Caco-2 (cell line): ENCODE data around the gene IMMP2L. TPM values are rescaled to one million over a fixed set of nuclear protein-coding genes. Genes with fewer than 3 reads are reported as not detected.

Source experiments
- BruUV-seq: library from RNA; stranded (reverse); fragments of 400-500 nt; replicated peaks from 2 replicates; lab custom pipeline; 2021; lab: Mats Ljungman, UMichigan
- CTCF ChIA-PET: fragments of 300-600 bp; sonication (Branson Sonifier 250); formaldehyde crosslinking; loops from one replicate; lab custom pipeline; 2022; ENCODE audit warnings: antibody characterized with exemption; lab: Charles Lee
- POLR2A ChIA-PET: fragments of 300-600 bp; sonication (Branson Sonifier 250); formaldehyde crosslinking; loops from one replicate; lab custom pipeline; 2022; ENCODE audit warnings: antibody characterized with exemption; lab: Charles Lee
- DNase-seq, 2 experiments: peaks; one replicate each; pipeline versions ENCODE4 v3.0.0 to v3.0.0-alpha.2; 2020 to 2022
- H3K27me3 ChIP-seq: replicated peaks from 2 replicates; pipeline ENCODE4 v1.6.0; 2011; ENCODE audit warnings: low read length; ENCODE audit not compliant: control insufficient read depth, insufficient read depth
- H3K36me3 ChIP-seq: 2 replicates; pipeline ENCODE4 v1.5.1; 2011; ENCODE audit warnings: low read length; ENCODE audit not compliant: control insufficient read depth, insufficient read depth
- H3K4me1 ChIP-seq: fragments of 250-450 bp; sonication (Bioruptor Pico); 2 replicates; pipeline ENCODE4 v1.5.1; 2020; ENCODE audit warnings: mild to moderate bottlenecking
- H3K4me3 ChIP-seq: 2 replicates; pipeline ENCODE4 v1.5.1; 2011; ENCODE audit warnings: low read depth, mild to moderate bottlenecking, control low read depth, low read length
- H3K9me3 ChIP-seq: fragments of 250-450 bp; sonication (Bioruptor Pico); 2 replicates; pipeline ENCODE4 v1.5.1; 2020; ENCODE audit warnings: mild to moderate bottlenecking, moderate library complexity
- H3K27ac Mint-ChIP-seq: one replicate; pipeline ENCODE4 v1.8.0; 2022; ENCODE audit warnings: mixed read lengths; ENCODE audit not compliant: unreplicated experiment
- H3K27me3 Mint-ChIP-seq: one replicate; pipeline ENCODE4 v1.8.0; 2022; ENCODE audit warnings: mixed read lengths; ENCODE audit not compliant: insufficient read depth, unreplicated experiment
- H3K36me3 Mint-ChIP-seq: one replicate; pipeline ENCODE4 v1.8.0; 2022; ENCODE audit warnings: mild to moderate bottlenecking, mixed read lengths; ENCODE audit not compliant: insufficient read depth, unreplicated experiment
- H3K4me1 Mint-ChIP-seq: one replicate; pipeline ENCODE4 v1.8.0; 2022; ENCODE audit warnings: low read depth, mixed read lengths; ENCODE audit not compliant: unreplicated experiment
- H3K4me3 Mint-ChIP-seq: one replicate; pipeline ENCODE4 v1.8.0; 2022; ENCODE audit warnings: mild to moderate bottlenecking, moderate library complexity, mixed read lengths; ENCODE audit not compliant: unreplicated experiment
- H3K9me3 Mint-ChIP-seq: one replicate; pipeline ENCODE4 v1.8.0; 2022; ENCODE audit warnings: mixed read lengths; ENCODE audit not compliant: unreplicated experiment
- intact Hi-C: fragments of 100-400 bp; cut with micrococcal nuclease; formaldehyde crosslinking; loops from one replicate; pipeline ENCODE4 v1.10.0; 2022; ENCODE audit not compliant: unreplicated experiment
- total RNA-seq: library from RNA; stranded (reverse); gene quantifications from 2 replicates; pipeline ENCODE4 v1.2.3, GENCODE V29; 2022
- TF ChIP-seq, protein P1 (sequence below), 2 experiments: fragments of 200-600 bp in 1 of 2; IDR thresholded peaks; 1 replicate in 1 of 2; 2 replicates in 1 of 2; pipeline versions ENCODE4 v1.5.1 to v1.8.0; 2011 to 2022; ENCODE audit warnings: antibody characterized with exemption in 1 of 2, control low read depth in 1 of 2, inconsistent platforms in 1 of 2, low read depth in 1 of 2, low read length in 1 of 2, mild to moderate bottlenecking in 1 of 2, moderate library complexity in 1 of 2; ENCODE audit not compliant: insufficient read depth in 1 of 2, severe bottlenecking in 1 of 2, unreplicated experiment in 1 of 2

Gene IMMP2L
- total RNA-seq, 1 experiment from 2014 or later: 9.5 TPM

DNA sequence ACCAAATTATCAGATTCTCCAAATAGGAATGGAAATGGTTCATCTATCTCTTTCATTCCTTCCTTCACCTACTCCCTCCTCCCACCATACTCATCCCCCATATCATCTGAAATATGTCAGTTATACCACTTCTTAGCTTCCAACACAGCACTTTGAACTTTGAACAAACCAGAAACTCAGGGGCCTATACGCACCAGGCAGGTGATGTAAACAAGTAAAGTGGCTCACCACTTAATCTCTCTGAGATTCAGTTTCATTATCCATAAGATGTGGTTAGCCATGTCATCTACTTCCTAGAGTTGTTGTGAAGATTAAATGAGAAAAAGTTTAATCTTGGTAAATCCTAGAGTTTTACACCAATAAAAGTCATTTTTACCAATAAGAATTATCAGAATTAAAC, 537.3 kb downstream of the IMMP2L start:
- no peak overlapping the region for H3K27ac Mint-ChIP-seq
- POLR2A ChIA-PET: no interaction called here

DNA sequence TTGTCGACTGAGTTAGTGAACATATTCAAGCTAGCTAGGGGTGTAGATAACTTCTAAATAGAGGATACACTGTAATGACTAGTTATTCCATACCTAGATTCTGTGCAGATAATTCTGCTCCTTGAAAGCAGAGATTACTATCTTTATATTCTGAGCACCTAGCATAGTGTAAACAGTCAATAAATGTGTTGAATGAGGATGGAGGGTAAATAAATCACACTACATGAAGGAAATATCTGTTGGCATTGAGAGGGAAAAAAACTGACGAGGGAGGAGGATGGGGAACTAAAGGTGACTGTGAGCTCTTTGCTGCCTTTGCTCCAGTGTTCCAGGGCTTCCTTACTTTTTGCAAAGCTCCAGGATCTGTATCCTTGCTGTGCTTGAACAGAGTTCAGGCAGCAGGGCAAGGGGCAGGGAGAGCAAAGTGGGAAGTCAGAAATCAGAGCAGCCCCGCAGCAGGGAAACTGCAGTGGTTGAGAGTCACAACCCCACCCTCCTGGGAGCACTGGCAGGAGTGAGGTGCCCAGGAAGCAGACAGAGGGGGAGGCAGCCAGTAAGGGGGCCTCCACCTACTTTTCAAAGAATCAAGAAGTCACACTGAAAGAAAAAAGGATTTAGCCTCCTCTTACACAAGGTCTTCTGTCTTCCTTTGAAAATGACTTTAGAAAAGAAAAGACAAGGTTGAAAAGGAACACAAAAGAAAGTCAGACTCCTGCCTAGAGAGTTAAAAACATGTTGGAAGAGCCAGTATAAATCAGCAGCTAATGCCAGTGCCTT, 543.1 kb downstream of the IMMP2L start:
- DNase-seq: no peak
- no peaks in the 10 kb centered on the region for H3K9me3 Mint-ChIP-seq
- ChIA-PET CTCF (no interaction called here), POLR2A (no interaction called here)
- intact Hi-C loops: no loop called here
- no peaks in the 10 kb centered on the region for H3K9me3 ChIP-seq
- no peak overlapping the region for H3K4me3 Mint-ChIP-seq
- no peaks in the 10 kb centered on the region for H3K36me3 Mint-ChIP-seq
- no TSS peak for BruUV-seq
- H3K4me1 Mint-ChIP-seq: no peaks in the 10 kb centered on the region
- no peaks in the 10 kb centered on the region for H3K27me3 Mint-ChIP-seq
- H3K36me3 ChIP-seq: no peaks in the 10 kb centered on the region
- TF ChIP-seq, protein P1, sequence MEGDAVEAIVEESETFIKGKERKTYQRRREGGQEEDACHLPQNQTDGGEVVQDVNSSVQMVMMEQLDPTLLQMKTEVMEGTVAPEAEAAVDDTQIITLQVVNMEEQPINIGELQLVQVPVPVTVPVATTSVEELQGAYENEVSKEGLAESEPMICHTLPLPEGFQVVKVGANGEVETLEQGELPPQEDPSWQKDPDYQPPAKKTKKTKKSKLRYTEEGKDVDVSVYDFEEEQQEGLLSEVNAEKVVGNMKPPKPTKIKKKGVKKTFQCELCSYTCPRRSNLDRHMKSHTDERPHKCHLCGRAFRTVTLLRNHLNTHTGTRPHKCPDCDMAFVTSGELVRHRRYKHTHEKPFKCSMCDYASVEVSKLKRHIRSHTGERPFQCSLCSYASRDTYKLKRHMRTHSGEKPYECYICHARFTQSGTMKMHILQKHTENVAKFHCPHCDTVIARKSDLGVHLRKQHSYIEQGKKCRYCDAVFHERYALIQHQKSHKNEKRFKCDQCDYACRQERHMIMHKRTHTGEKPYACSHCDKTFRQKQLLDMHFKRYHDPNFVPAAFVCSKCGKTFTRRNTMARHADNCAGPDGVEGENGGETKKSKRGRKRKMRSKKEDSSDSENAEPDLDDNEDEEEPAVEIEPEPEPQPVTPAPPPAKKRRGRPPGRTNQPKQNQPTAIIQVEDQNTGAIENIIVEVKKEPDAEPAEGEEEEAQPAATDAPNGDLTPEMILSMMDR (IDR thresholded peaks at IDR 0.05; ENCODE audit: insufficient read depth in 1 of 2, low read depth in 1 of 2, low read length in 1 of 2, severe bottlenecking in 1 of 2, unreplicated experiment in 1 of 2): no peak
- H3K27ac Mint-ChIP-seq: no peak overlapping the region
- no peaks in the 10 kb centered on the region for H3K4me1 ChIP-seq
- H3K27me3 ChIP-seq: no peaks in the 10 kb centered on the region
- H3K4me3 ChIP-seq: no peak overlapping the region

More for the DNA sequence above, 537.3 kb downstream of the IMMP2L start:
- CTCF ChIA-PET: no interaction called here
- no peaks in the 10 kb centered on the region for H3K9me3 ChIP-seq
- Mint-ChIP-seq H3K36me3 (no peaks in the 10 kb centered on the region), H3K27me3 (no peaks in the 10 kb centered on the region), H3K4me3 (no peak overlapping the region), H3K4me1 (peaks cover 11% of the 10 kb centered on the region), H3K9me3 (no peaks in the 10 kb centered on the region)
- intact Hi-C loops: no loop called here
- H3K36me3 ChIP-seq: no peaks in the 10 kb centered on the region
- DNase-seq: no peak
- TF ChIP-seq, protein P1 (IDR thresholded peaks at IDR 0.05; ENCODE audit: insufficient read depth in 1 of 2, low read depth in 1 of 2, low read length in 1 of 2, severe bottlenecking in 1 of 2, unreplicated experiment in 1 of 2): no peak
- peaks cover 10% of the 10 kb centered on the region for H3K4me1 ChIP-seq
- no peaks in the 10 kb centered on the region for H3K27me3 ChIP-seq
- no TSS peak for BruUV-seq
- H3K4me3 ChIP-seq: no peak overlapping the region

DNA sequence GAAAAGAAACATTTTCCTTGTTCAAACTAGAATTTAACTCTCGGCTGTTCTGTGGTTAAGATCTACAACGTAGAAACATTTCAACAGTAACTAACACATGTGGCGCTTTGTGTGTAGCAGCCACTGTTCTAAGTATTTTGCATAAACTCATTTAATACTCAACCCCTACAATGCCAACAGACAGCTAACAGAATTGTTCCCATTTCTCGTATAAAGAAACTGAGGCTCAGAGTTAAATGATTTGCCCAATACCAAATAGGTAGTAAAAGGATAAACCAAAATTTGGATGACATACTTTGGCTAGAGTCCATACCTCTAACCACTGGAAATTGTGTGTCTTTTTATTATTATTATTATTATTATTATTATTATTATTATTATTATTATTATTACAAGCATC, 543.8 kb downstream of the IMMP2L start:
- Mint-ChIP-seq H3K27me3 (no peaks in the 10 kb centered on the region), H3K36me3 (no peaks in the 10 kb centered on the region), H3K4me1 (no peaks in the 10 kb centered on the region), H3K9me3 (no peaks in the 10 kb centered on the region), H3K27ac (no peak overlapping the region), H3K4me3 (no peak overlapping the region)
- Histone ChIP-seq H3K36me3 (no peaks in the 10 kb centered on the region), H3K4me1 (no peaks in the 10 kb centered on the region), H3K9me3 (no peaks in the 10 kb centered on the region), H3K27me3 (no peaks in the 10 kb centered on the region), H3K4me3 (no peak overlapping the region)
- no peak for DNase-seq
- ChIA-PET POLR2A (no interaction called here), CTCF (no interaction called here)
- no TSS peak for BruUV-seq
- intact Hi-C loops: no loop called here
- TF ChIP-seq, protein P1 (IDR thresholded peaks at IDR 0.05; ENCODE audit: insufficient read depth in 1 of 2, low read depth in 1 of 2, low read length in 1 of 2, severe bottlenecking in 1 of 2, unreplicated experiment in 1 of 2): no peak
